HG03558 (cell line): ENCODE data around the gene GHR.
"Not testable (repeated sequence)": the region's sequence is repeated elsewhere in the genome, so short reads cannot be mapped to it uniquely, and the experiment has no call there.

Source experiments
- ATAC-seq: cut with Tn5 transposase; IDR thresholded peaks from one replicate; pipeline ENCODE4 v1.9.1; 2021; ENCODE audit warnings: moderate number of reproducible peaks; ENCODE audit not compliant: unreplicated experiment; ENCODE audit errors: extremely low read depth

Gene GHR

GRCh38 chr5:42634575-42634974 lies 211.3 kb downstream of the GHR start:
- ATAC-seq: no peak

GRCh38 chr5:42636425-42636824 lies 213.2 kb downstream of the GHR start:
- no peak for ATAC-seq

- ATAC-seq: no peak
Measured at GRCh38 chr5:42636946-42637345, 213.7 kb downstream of the GHR start.

GRCh38 chr5:42638972-42639371 lies 215.7 kb downstream of the GHR start:
- no peak for ATAC-seq

GRCh38 chr5:42640835-42641234 lies 217.6 kb downstream of the GHR start:
- ATAC-seq: no peak

GRCh38 chr5:42641336-42642005 lies 218.2 kb downstream of the GHR start:
- no peak for ATAC-seq

- ATAC-seq: no peak
Measured at GRCh38 chr5:42642006-42642405, 218.8 kb downstream of the GHR start.

GRCh38 chr5:42643360-42643759 lies 220.1 kb downstream of the GHR start:
- no peak for ATAC-seq

GRCh38 chr5:42645138-42645537 lies 221.9 kb downstream of the GHR start:
- ATAC-seq: no peak

GRCh38 chr5:42648036-42648435 lies 224.8 kb downstream of the GHR start:
- ATAC-seq: no peak

- ATAC-seq: no peak
Measured at GRCh38 chr5:42648915-42649314, 225.7 kb downstream of the GHR start.

GRCh38 chr5:42650084-42650483 lies 226.8 kb downstream of the GHR start:
- ATAC-seq: no peak

GRCh38 chr5:42653705-42654104 lies 230.5 kb downstream of the GHR start:
- ATAC-seq: no peak

GRCh38 chr5:42654645-42655044 lies 231.4 kb downstream of the GHR start:
- no peak for ATAC-seq

GRCh38 chr5:42655982-42656650 lies 232.9 kb downstream of the GHR start:
- no peak for ATAC-seq

- ATAC-seq: no peak
Measured at GRCh38 chr5:42656651-42657015, 233.4 kb downstream of the GHR start.

- ATAC-seq: not testable (repeated sequence)
Measured at GRCh38 chr5:42659869-42660268, 236.6 kb downstream of the GHR start.

GRCh38 chr5:42665857-42666256 lies 242.6 kb downstream of the GHR start:
- no peak for ATAC-seq

- no peak for ATAC-seq
Measured at GRCh38 chr5:42666869-42667268, 243.6 kb downstream of the GHR start.

- no peak for ATAC-seq
Measured at GRCh38 chr5:42668254-42668653, 245.0 kb downstream of the GHR start.

- no peak for ATAC-seq
Measured at GRCh38 chr5:42672925-42673324, 249.7 kb downstream of the GHR start.

- ATAC-seq: no peak
Measured at GRCh38 chr5:42675602-42676001, 252.4 kb downstream of the GHR start.
